ENCODE results near the gene DOCK9.

DOCK9 gene

GRCh38 chr13:98984118-98984517, 6.3 kb upstream of the DOCK9 start:
- no peak for DNase-seq (ENCODE audit: low spot score)
- TF ChIP-seq CTCF (IDR thresholded peaks at IDR 0.05; ENCODE audit: extremely low read depth, missing control alignments) = no peak

GRCh38 chr13:98983182-98983581, 5.3 kb upstream of the DOCK9 start:
- no peak for DNase-seq (ENCODE audit: low spot score)
- no peak for TF ChIP-seq CTCF (IDR thresholded peaks at IDR 0.05; ENCODE audit: extremely low read depth, missing control alignments)

GRCh38 chr13:98981369-98982080, 3.7 kb upstream of the DOCK9 start:
- DNase-seq (ENCODE audit: low spot score) = no peak
- TF ChIP-seq CTCF (IDR thresholded peaks at IDR 0.05; ENCODE audit: extremely low read depth, missing control alignments) = no peak

- no peak for TF ChIP-seq CTCF (IDR thresholded peaks at IDR 0.05; ENCODE audit: extremely low read depth, missing control alignments)
Measured at GRCh38 chr13:98979012-98979660, 1.3 kb upstream of the DOCK9 start.

GRCh38 chr13:98978280-98978679, 416 bp upstream of the DOCK9 start:
- no peak for TF ChIP-seq CTCF (IDR thresholded peaks at IDR 0.05; ENCODE audit: extremely low read depth, missing control alignments)
- DNase-seq (ENCODE audit: low spot score) = no peak

More at GRCh38 chr13:98979012-98979660, 1.3 kb upstream of the DOCK9 start:
- DNase-seq (ENCODE audit: low spot score) = no peak

- no peak for TF ChIP-seq CTCF (IDR thresholded peaks at IDR 0.05; ENCODE audit: extremely low read depth, missing control alignments)
Measured at GRCh38 chr13:98976941-98977340, 923 bp downstream of the DOCK9 start.

GRCh38 chr13:98976338-98976737, 1.5 kb downstream of the DOCK9 start:
- no peak for DNase-seq (ENCODE audit: low spot score)
- TF ChIP-seq CTCF (IDR thresholded peaks at IDR 0.05; ENCODE audit: extremely low read depth, missing control alignments) = no peak

More at GRCh38 chr13:98976941-98977340, 923 bp downstream of the DOCK9 start:
- no peak for DNase-seq (ENCODE audit: low spot score)
